Sigmoid colon (tissue), 4 donors: ENCODE data around the gene HOXA13.

ENCODE experiments used
- EP300 ChIP-seq, 4 donors: sonication (generic); formaldehyde crosslinking; IDR thresholded peaks; one replicate each; pipeline ENCODE4 v1.6.1; 2017; ENCODE audit warnings: antibody characterized with exemption in 4 of 4
- POLR2A ChIP-seq, 2 donors: fragments of 450-650 bp; IDR thresholded peaks; one replicate each; pipeline ENCODE4 v1.6.1; 2016; ENCODE audit warnings: antibody characterized with exemption in 2 of 2, mild to moderate bottlenecking in 2 of 2, moderate library complexity in 2 of 2

- no peak for TF ChIP-seq EP300 (IDR thresholded peaks at IDR 0.05)
- TF ChIP-seq POLR2A (IDR thresholded peaks at IDR 0.05): peak; percentile 85 to 88
Measured at GRCh38 chr7:27151931-27152815, 47.7 kb downstream of the HOXA13 start, which contains the start of gene HOXA3.
